Dedifferentiated amniotic fluid mesenchymal stem cell (primary cell): ENCODE results near the gene BCDIN3D.
"Not testable (repeated sequence)": the region's sequence is repeated elsewhere in the genome, so short reads cannot be mapped to it uniquely, and the experiment has no call there.

Experiments used
- DNase-seq: peaks from one replicate; pipeline ENCODE4 v3.0.0-alpha.2; 2016; ENCODE audit errors: extremely low spot score

Gene BCDIN3D

DNA sequence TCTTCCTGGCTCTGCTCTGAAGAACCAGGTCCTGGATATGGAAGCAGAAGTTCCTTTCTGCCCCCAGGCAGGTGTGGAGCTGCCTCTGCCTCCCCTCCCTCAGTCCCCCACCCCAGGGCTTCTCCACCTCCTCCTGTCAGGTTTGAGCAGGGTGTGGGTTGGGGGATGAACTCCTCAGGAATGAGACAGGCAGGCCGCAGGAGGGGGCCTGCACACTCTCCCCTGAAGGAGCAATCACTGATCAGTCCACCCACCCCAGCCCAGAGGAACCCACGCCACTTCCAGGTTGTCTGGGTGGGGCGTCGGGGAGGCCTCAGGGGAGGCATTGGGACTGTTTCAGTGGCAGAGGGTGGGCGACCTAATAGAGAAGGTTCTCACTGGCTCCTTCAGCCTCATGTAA, 34.2 kb upstream of the BCDIN3D start:
- DNase-seq, result no peak

DNA sequence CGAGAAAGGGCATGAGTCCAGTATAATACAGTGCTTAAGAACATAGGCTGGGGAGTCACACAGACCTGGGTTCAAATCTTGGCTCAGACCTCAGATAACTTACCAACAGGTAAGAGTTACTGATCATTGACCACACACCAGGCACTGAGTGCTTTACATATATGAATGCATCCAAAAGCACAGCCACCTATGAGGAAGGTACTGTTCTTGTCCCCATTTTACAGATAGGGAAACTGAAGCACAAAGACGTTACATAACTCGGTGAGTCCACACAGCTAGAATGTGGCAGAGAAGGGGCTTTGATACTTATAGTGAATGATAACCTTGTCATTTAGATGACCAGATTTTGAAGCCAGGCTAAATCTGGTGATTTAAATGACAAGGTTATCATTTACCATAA, 33.2 kb upstream of the BCDIN3D start:
- no peak for DNase-seq

DNA sequence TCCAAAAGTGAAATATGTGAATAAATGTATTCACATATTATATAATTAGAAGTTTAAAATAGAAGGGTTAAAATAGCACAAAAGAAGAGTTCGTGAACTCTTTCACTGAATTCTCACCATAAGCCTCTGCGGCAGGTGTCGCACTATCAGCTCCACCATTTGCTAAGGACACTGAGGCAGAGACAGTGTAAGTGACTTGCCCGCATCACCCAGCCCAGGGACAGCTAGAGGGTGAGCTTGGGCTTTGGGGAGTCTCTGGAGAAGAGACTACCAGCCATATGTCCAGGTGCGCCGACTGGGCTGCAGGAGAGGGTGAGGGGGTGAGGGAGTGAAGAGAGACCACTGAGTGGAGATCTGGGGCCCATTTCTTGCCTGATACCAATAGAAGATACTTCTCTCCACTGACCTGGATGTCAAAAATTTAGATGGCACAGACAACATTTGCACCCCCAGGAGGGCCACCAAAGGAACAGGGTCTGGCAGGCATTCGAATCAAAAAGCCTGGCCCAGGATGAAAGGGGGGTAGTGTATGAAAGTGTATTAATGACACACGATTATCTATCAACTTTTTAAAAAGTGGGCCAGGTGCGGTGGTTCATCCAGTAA, 32.3 kb upstream of the BCDIN3D start:
- DNase-seq, result no peak

DNA sequence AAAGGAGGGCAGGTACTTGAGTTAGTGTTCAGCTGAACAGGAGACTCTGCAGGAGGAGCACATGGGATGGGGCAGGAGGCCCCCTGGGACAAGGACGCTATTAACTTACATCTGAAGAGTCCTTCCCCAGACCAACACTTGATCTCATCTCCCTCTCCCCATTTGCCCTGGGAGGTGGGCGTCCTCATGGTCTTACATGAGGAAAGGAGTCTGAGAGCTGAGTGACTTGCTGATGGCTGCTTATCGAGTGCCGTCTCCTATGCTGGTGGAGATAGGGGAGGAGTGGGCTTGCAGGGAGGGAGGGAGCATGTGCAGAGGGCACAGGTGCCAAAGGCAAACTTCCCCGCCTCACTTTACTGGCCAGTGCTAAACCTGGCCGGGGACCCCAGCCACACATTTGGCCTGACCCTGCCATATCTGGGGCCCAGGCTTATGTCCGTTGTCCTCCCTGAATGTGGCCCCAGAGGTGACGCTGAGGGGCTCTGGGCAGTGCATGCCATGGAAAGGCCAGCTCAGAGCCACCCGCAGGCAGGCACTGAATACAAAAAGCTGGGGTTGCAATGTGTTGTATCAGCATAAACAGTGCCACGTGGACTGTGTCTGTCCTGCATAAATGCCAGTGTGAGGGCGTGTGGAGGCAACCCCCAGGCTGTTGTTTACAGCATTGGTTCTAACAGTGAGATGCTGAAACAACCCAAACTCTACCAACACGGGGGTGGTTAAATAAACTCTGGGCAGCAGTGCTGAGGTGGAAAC, 31.4 kb upstream of the BCDIN3D start:
- peak; percentile 31 for DNase-seq

- DNase-seq, result no peak
Observed at GRCh38 chr12:49873361-49873934, 30.5 kb upstream of the BCDIN3D start.

DNA sequence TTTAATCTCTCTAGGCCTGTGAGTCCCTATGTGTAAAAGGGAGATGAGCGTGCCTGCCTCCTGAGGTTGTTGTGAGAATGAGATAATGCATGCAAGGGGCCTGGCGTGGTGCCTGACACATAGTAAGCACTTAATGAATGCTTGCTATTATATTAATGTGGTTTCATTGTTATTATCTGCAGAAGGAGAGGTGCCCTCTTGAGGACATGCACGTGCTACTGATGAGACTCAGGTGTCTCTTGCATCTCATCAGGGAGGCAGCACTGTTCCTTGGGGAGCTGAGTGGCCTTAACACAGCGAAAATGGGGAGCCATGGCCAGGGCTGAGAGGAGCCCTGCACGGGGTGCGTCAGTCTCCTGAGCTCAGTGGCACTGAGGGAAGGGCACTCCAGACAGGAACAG, 29.9 kb upstream of the BCDIN3D start:
- no peak for DNase-seq

GRCh38 chr12:49872381-49872780, 29.5 kb upstream of the BCDIN3D start:
- no peak for DNase-seq

GRCh38 chr12:49871811-49872251, 28.9 kb upstream of the BCDIN3D start:
- not testable (repeated sequence) for DNase-seq

GRCh38 chr12:49871263-49871561, 28.3 kb upstream of the BCDIN3D start:
- no peak for DNase-seq

DNA sequence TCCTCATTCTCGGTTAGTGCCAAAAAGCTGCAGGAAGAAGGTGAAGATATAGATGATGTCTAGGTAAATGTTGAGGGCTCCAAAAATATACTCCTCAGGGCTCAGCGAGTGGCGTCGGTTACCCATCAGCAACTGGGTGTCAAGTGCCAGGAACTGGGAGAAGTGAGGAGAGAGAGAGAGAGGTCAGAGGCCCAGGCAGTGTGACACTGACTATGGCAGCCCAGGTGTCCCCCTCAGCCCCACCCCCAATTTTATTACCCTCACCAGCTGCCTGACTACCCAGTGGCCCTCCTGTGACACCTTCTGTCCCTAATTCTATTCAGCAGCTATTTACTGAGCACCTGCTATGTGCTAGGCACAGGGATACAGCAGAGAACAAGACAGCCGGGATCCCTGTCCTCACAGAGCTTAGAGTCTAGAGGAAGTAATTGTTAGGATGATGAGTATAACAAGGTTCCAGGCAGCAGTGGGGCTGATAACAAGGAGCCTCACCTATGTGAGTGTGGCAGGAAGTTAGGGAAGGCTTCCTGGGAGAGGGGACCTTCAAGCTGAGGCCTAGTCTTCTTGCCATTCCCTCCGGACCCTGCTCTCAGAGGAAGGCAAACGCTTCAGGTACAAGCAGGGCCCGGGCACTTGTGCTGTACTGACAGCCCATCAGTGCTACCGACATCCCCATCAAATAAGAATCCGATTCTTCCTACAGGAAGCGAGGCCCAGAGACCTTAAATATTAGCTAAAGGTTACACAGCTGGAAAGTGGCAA, 27.8 kb upstream of the BCDIN3D start:
- no peak for DNase-seq

DNA sequence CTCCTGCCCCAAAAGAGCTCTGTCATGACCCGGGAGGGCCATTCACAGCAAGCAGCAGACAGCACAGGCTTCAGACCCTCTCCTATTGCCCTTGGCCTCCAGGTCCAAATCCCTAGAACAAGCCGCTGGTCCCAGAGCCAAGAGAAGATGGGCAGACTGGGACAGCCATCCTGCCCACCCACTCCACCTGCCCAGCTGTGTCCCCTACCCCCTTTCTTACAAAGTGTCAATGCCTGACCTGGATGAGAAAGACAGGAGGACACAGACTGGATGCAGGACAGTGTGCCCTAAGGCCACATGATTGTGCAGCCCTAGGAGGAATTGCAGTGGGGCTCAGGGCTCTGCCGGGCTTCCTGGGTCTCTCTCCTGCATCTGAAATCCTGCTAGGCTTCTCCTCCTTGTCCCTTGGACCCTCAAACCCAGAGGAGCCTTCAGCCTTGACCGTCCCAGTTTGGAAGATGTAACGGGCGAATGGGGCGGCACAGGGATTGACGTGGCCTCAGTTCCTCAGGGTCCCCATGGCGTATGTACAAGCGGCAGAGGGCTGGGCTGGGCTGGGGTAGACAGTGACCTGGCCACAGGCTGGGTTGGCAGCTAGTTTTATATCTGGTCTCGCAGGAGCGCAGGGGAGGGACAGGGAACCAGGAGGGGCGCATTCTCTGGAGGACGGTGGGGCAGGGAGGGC, 27.1 kb upstream of the BCDIN3D start:
- DNase-seq, result no peak

- peak; percentile 89 for DNase-seq
Observed at GRCh38 chr12:49868952-49869815, 26.3 kb upstream of the BCDIN3D start.

- no peak for DNase-seq
Observed at GRCh38 chr12:49868449-49868848, 25.5 kb upstream of the BCDIN3D start.

GRCh38 chr12:49867570-49868341, 24.9 kb upstream of the BCDIN3D start:
- DNase-seq, result no peak

- DNase-seq, result peak; percentile 44
Observed at GRCh38 chr12:49866859-49867569, 24.1 kb upstream of the BCDIN3D start.

DNA sequence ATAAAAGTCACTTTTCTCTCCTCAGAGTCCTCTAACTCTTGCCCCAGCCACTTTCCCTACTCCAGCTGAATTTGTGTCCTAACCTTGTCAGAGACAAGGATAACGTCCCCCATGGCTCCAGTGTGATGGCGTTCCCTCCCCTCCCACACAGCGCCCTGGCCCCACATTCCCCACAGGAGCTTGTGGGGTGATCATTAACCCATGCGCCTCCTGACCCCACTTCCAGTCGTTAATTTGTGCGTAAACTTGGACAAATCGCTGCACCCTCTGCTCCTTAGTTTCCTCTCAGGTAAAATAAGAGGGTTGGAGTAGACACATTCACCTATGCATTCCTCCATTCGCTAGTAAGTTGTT, 22.9 kb upstream of the BCDIN3D start:
- DNase-seq, result no peak

- no peak for DNase-seq
Observed at GRCh38 chr12:49865109-49865781, 22.3 kb upstream of the BCDIN3D start.

GRCh38 chr12:49864798-49865090, 21.8 kb upstream of the BCDIN3D start:
- DNase-seq, result no peak
